Upper lobe of left lung (tissue), 4 donors: Measurements from ENCODE around the gene CALN1.

Experiments used
- POLR2A ChIP-seq, 4 donors: fragments of 450-650 bp; IDR thresholded peaks; one replicate each; pipeline ENCODE4 v1.5.1; 2016 to 2017; ENCODE audit warnings: antibody characterized with exemption in 4 of 4, mild to moderate bottlenecking in 2 of 4
- POLR2AphosphoS5 ChIP-seq, 2 donors: sonication (generic); formaldehyde crosslinking; IDR thresholded peaks; one replicate each; pipeline ENCODE4 v1.5.1; 2017; ENCODE audit warnings: antibody characterized with exemption in 2 of 2

DNA sequence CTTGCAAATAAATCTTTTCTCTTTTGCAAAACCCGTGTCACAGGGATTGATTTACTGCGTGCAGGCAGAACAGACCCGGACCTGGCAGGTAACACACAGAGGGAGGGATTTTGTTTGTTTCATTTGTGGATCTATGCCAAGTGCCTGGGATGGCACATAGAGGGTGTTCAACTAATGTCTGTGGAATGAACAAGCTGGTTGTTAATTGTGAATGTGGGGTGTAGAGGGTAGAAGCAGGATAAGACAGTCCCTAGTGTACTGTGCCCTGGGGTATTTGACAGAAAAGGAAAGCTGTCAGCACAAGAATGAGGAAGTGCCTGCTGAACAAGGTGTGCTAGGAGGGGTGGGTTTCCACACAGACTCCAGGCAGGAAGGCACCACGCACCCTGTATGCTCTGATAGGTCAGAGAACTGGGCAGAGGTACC, 331.8 kb downstream of the CALN1 start:
- TF ChIP-seq POLR2AphosphoS5 (IDR thresholded peaks at IDR 0.05) (no peak), POLR2A (IDR thresholded peaks at IDR 0.05) (no peak)
